K562 (cell line): ENCODE data around the gene C10orf95. TPM values are rescaled to one million over a fixed set of nuclear protein-coding genes. Genes with fewer than 3 reads are reported as not detected.

Experiments
- ATAC-seq: fragments of 200-7000 bp; cut with Tn5 transposase; 3 replicates; pipeline ENCODE4 v1.9.1; 2020; ENCODE audit warnings: moderate library complexity
- BruUV-seq: library from RNA; stranded (reverse); fragments of 400-500 nt; replicated peaks from 2 replicates; lab custom pipeline; 2021; lab: Mats Ljungman, UMichigan
- CTCF ChIA-PET: fragments of 300-600 bp; formaldehyde crosslinking; extraction: SDS; loops from one replicate; lab custom pipeline; 2021; ENCODE audit warnings: low intra/inter-chr PET ratio; lab: Yijun Ruan, JAX
- POLR2A ChIA-PET: fragments of 300-600, 350-650 bp; sonication (Branson Sonifier 250); formaldehyde crosslinking; extraction: SDS; loops from one replicate; lab custom pipeline; 2021; ENCODE audit warnings: antibody characterized with exemption, inconsistent platforms; lab: Yijun Ruan, JAX
- DNase-seq, 4 experiments: peaks; one replicate each; pipeline versions ENCODE4 v3.0.0 to v3.0.0-alpha.2; 2011 to 2018; ENCODE audit warnings: low spot score in 3 of 4, mixed read lengths in 3 of 4; ENCODE audit errors: extremely low read depth in 1 of 4
- FAIRE-seq: peaks from 2 replicates; lab custom pipeline; 2011; peaks lifted over from hg19 to GRCh38; lab: Jason Lieb, UNC
- H2AFZ ChIP-seq: 2 replicates; pipeline ENCODE4 v1.6.0; 2011; ENCODE audit warnings: low read depth, low read length, control low read depth, inconsistent platforms
- H3K27ac ChIP-seq: fragments of 200-600 bp; 3 replicates; pipeline ENCODE4 v1.8.0; 2011; ENCODE audit warnings: low read depth, mild to moderate bottlenecking, control low read depth, inconsistent platforms, low read length, moderate library complexity, mixed read lengths; ENCODE audit errors: extremely low read depth
- H3K27me3 ChIP-seq, 2 experiments: fragments of 300-600 bp in 1 of 2; 2 replicates in 1 of 2; 3 replicates in 1 of 2; pipeline versions ENCODE4 v1.6.0 to v1.8.0; 2011; ENCODE audit warnings: inconsistent platforms in 2 of 2, low read length in 2 of 2, mild to moderate bottlenecking in 1 of 2, mixed read lengths in 1 of 2, moderate library complexity in 1 of 2; ENCODE audit not compliant: control insufficient read depth in 2 of 2, insufficient read depth in 2 of 2
- H3K36me3 ChIP-seq: fragments of 300-600 bp; 3 replicates; pipeline ENCODE4 v1.8.0; 2011; ENCODE audit warnings: mild to moderate bottlenecking, low read length, inconsistent platforms; ENCODE audit not compliant: control insufficient read depth, insufficient read depth
- H3K4me1 ChIP-seq, 2 experiments: fragments of 200-600 bp in 1 of 2; replicated peaks in 1 of 2; 2 replicates in 1 of 2; 3 replicates in 1 of 2; pipeline versions ENCODE4 v1.5.1 to v1.8.0; 2011; ENCODE audit warnings: inconsistent platforms in 2 of 2, low read length in 2 of 2, mild to moderate bottlenecking in 1 of 2, mixed read lengths in 1 of 2, moderate library complexity in 1 of 2; ENCODE audit not compliant: control insufficient read depth in 2 of 2, insufficient read depth in 2 of 2
- H3K4me2 ChIP-seq: 2 replicates; pipeline ENCODE4 v1.6.1; 2011; ENCODE audit warnings: low read length, control low read depth, inconsistent platforms, mixed read lengths; ENCODE audit not compliant: insufficient read depth
- H3K4me3 ChIP-seq: fragments of 200-600 bp; sonication (generic), shearing (Covaris generic); 2 replicates; pipeline ENCODE4 v1.5.1; 2016; ENCODE audit warnings: control low read depth, inconsistent platforms
- H3K79me2 ChIP-seq: fragments of 200-600 bp; 3 replicates; pipeline ENCODE4 v1.8.0; 2011; ENCODE audit warnings: low read length, inconsistent platforms; ENCODE audit not compliant: control insufficient read depth, insufficient read depth
- H3K9ac ChIP-seq, 2 experiments: 2 replicates each; pipeline versions ENCODE4 v1.6.0 to v1.6.1; 2011; ENCODE audit warnings: low read depth in 2 of 2, low read length in 2 of 2, control low read depth in 1 of 2, inconsistent platforms in 1 of 2, mild to moderate bottlenecking in 1 of 2, mixed read lengths in 1 of 2; ENCODE audit not compliant: insufficient read depth in 1 of 2
- H3K9me1 ChIP-seq: one replicate; pipeline ENCODE4 v1.6.0; 2011; ENCODE audit warnings: inconsistent platforms, mild to moderate bottlenecking, low read length, moderate library complexity; ENCODE audit not compliant: control insufficient read depth, insufficient read depth
- H3K9me3 ChIP-seq: replicated peaks from 2 replicates; pipeline ENCODE4 v1.5.1; 2011; ENCODE audit warnings: low read depth, low read length, inconsistent platforms; ENCODE audit not compliant: control insufficient read depth, insufficient read depth
- H4K20me1 ChIP-seq: replicated peaks from 2 replicates; pipeline ENCODE4 v1.6.1; 2011; ENCODE audit warnings: low read length, inconsistent platforms, mixed read lengths; ENCODE audit not compliant: control insufficient read depth, insufficient read depth
- KDM1A ChIP-seq, 2 experiments: fragments of 450-650 bp; IDR thresholded peaks; 2 replicates each; pipeline ENCODE4 v1.6.1; 2016; ENCODE audit warnings: mild to moderate bottlenecking in 2 of 2
- NCOR1 ChIP-seq: fragments of 450-650 bp; IDR thresholded peaks from 2 replicates; pipeline ENCODE4 v1.6.1; 2016; ENCODE audit warnings: mild to moderate bottlenecking, moderate library complexity
- OTX1 ChIP-seq: fragments of 450-650 bp; formaldehyde crosslinking; IDR thresholded peaks from 2 replicates; pipeline ENCODE4 v1.4.0; 2022; ENCODE audit warnings: mild to moderate bottlenecking
- SIX5 ChIP-seq, 2 experiments: IDR thresholded peaks; 2 replicates each; pipeline ENCODE4 v1.6.1; 2011; ENCODE audit warnings: low read length in 2 of 2, borderline replicate concordance in 1 of 2, low read depth in 1 of 2, mild to moderate bottlenecking in 1 of 2, moderate library complexity in 1 of 2; ENCODE audit not compliant: insufficient read depth in 1 of 2
- SOX6 ChIP-seq: fragments of 450-650 bp; IDR thresholded peaks from 2 replicates; pipeline ENCODE4 v1.6.1; 2014; ENCODE audit warnings: mild to moderate bottlenecking
- TCFL5 ChIP-seq: fragments of 250-450 bp; sonication (Bioruptor Pico); conservative IDR thresholded peaks from 2 replicates; pipeline ENCODE4 v1.6.1; 2021; ENCODE audit warnings: mild to moderate bottlenecking, moderate library complexity, matching md5 sums
- THRAP3 ChIP-seq: fragments of 450-650 bp; IDR thresholded peaks from 2 replicates; pipeline ENCODE4 v1.6.1; 2016; ENCODE audit warnings: mild to moderate bottlenecking, inconsistent platforms, borderline replicate concordance
- ZBTB43 ChIP-seq: sonication (generic); formaldehyde crosslinking; IDR thresholded peaks from 2 replicates; pipeline ENCODE4 v1.8.0; 2023; ENCODE audit warnings: mild to moderate bottlenecking, missing genetic modification reagents
- WGBS: fragments of 100-300 bp; shearing (Covaris generic); methylation state at CpG from one replicate; pipeline ENCODE4 v1.1.6; 2016; ENCODE audit warnings: low coverage, mixed read lengths; ENCODE audit not compliant: insufficient coverage; ENCODE audit errors: missing lambda C conversion rate; 5-methylcytosine and 5-hydroxymethylcytosine counted together
- in situ Hi-C: fragments of 300-500 bp; cut with MboI; formaldehyde crosslinking; loops from 4 replicates; pipeline ENCODE4 v1.15.0; 2018; ENCODE audit warnings: inconsistent platforms, mixed read lengths
- intact Hi-C: fragments of 100-400 bp; cut with micrococcal nuclease; formaldehyde crosslinking; loops from 2 replicates; pipeline ENCODE4 v1.14.2; 2022
- polyA plus RNA-seq, 8 experiments: library from polyadenylated mRNA; depleted of rRNA in 4 of 8; stranded (reverse) in 5 of 8; unstranded in 3 of 8; fragments of >200 nt; fragmentation: Nextera tagmentation in 2 of 8; fragmentation: Illumina TruSeq in 1 of 8; extraction: Ambion mirVana in 2 of 8; extraction: Trizol in 1 of 8; gene quantifications; 2 replicates each; pipeline versions ENCODE4 v1.2.1 to v1.2.3, GENCODE V29; 2011 to 2014; ENCODE audit warnings: inconsistent platforms in 1 of 8, missing spikeins in 1 of 8
- total RNA-seq, 7 experiments: library from RNA; depleted of rRNA in 6 of 7; stranded (reverse); fragments of >200 nt in 6 of 7; fragmentation: Illumina TruSeq in 2 of 7; extraction: Trizol in 2 of 7; gene quantifications; 2 replicates each; pipeline versions ENCODE4 v1.2.1 to v1.2.3, GENCODE V29; 2011 to 2021; ENCODE audit warnings: low replicate concordance in 1 of 7
- TF ChIP-seq, protein P1 (sequence below): IDR thresholded peaks from 2 replicates; pipeline ENCODE4 v1.6.1; 2016; ENCODE audit warnings: missing genetic modification characterization, missing compliant biosample characterization

C10orf95 gene
- total and polyA plus RNA-seq, 9 of the 15 experiments (the other 6 are each of a cell fraction or from before 2014, with no cell fraction given), result 0.03 to 0.41 (median 0.17) TPM; not detected in 1

GRCh38 chr10:102491136-102491535 is 39.8 kb upstream of the C10orf95 start:
- no peak for ATAC-seq
- Histone ChIP-seq H3K36me3 (peaks cover 43% of the 10 kb centered on the region; the same call in 2 of the 3 replicates), H4K20me1 (0 out of 2 replicates have a peak, but pooled peaks cover 3% of the 10 kb centered on the region), H3K27ac (no peak overlapping the region), H3K9ac (no peak overlapping the region), H3K9me3 (no peaks in the 10 kb centered on the region), H3K27me3 (no peaks in the 10 kb centered on the region), H3K9me1 (no peaks in the 10 kb centered on the region), H3K4me3 (no peak overlapping the region), H3K79me2 (peaks cover 33% of the 10 kb centered on the region), H3K4me2 (no peak overlapping the region), H3K4me1 (no peaks in the 10 kb centered on the region; a peak in 1 of 5 replicates), H2AFZ (no peak overlapping the region)
- TF ChIP-seq NCOR1 (no peak), SIX5 (IDR thresholded peaks at IDR 0.05; ENCODE audit: borderline replicate concordance in 1 of 2, insufficient read depth in 1 of 2, low read depth in 1 of 2, low read length in 2 of 2) (no peak), KDM1A (IDR thresholded peaks at IDR 0.05) (no peak), SOX6 (no peak), THRAP3 (no peak), ZBTB43 (CRISPR knock-in tag) (no peak), TCFL5 (CRISPR knock-in tag) (no peak), OTX1 (CRISPR knock-in tag) (no peak)
- TF ChIP-seq, protein P1, sequence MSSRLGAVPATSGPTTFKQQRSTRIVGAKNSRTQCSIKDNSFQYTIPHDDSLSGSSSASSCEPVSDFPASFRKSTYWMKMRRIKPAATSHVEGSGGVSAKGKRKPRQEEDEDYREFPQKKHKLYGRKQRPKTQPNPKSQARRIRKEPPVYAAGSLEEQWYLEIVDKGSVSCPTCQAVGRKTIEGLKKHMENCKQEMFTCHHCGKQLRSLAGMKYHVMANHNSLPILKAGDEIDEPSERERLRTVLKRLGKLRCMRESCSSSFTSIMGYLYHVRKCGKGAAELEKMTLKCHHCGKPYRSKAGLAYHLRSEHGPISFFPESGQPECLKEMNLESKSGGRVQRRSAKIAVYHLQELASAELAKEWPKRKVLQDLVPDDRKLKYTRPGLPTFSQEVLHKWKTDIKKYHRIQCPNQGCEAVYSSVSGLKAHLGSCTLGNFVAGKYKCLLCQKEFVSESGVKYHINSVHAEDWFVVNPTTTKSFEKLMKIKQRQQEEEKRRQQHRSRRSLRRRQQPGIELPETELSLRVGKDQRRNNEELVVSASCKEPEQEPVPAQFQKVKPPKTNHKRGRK (tag), result no peak
- in situ Hi-C loops, result no loop called here
- POLR2A ChIA-PET, result no interaction called here
- no TSS peak for BruUV-seq
- no peak for FAIRE-seq
- no peak for DNase-seq
- CTCF ChIA-PET, result no interaction called here
- intact Hi-C loops, result no loop called here
- 90% methylated on average over 4 of the region's 4 CpGs for WGBS
